Testis (tissue), 2 donors: Measurements from ENCODE around the gene DCAF17.
"Not testable (repeated sequence)": the region's sequence is repeated elsewhere in the genome, so short reads cannot be mapped to it uniquely, and the experiment has no call there.

Experiments used
- POLR2A ChIP-seq: fragments of 450-650 bp; IDR thresholded peaks from one replicate; pipeline ENCODE4 v1.6.1; 2017; ENCODE audit warnings: antibody characterized with exemption, mild to moderate bottlenecking, moderate library complexity
- TF ChIP-seq, protein P1 (sequence below), 3 experiments: fragments of 450-650 bp in 2 of 3; fragments of 200-600 bp in 1 of 3; sonication (generic) in 1 of 3; IDR thresholded peaks; one replicate each; pipeline ENCODE4 v1.5.1; 2016 to 2019; ENCODE audit warnings: antibody characterized with exemption in 3 of 3, mild to moderate bottlenecking in 2 of 3, moderate library complexity in 1 of 3

DNA sequence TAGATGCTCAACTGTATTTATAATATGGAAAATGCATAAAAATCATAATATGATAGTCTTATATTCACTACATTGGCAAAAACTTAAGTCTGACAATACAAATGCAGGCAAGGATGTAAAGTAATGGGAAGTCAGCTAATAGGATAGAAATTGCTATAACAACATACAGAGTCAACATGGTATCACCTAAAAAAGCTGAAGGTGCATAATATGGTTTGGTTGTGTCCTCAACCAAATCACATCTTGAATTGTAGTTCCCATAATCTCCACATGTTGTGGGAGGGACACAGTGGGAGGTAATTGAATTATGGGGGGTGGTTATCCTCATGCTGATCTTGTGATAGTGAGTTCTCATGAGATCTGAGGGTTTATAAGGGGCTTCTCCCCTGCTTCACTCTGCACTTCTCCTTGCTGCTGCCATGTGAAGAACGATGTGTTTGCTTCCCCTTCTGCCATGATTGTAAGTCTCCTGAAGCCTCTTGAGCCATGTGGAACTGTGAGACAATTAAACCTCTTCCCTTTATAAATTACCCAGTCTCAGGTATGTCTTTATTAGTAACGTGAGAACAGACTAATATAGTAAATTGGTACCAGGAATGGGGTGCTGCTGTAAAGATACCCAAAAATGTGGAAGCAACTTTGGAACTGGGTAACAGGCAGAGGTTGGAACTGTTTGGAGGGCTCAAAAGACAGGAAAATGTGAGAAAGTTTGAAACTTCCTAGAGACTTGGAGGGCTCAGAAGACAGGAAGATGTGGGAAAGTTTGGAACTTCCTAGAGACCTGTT is 11.1 kb upstream of the DCAF17 start:
- TF ChIP-seq, protein P1, sequence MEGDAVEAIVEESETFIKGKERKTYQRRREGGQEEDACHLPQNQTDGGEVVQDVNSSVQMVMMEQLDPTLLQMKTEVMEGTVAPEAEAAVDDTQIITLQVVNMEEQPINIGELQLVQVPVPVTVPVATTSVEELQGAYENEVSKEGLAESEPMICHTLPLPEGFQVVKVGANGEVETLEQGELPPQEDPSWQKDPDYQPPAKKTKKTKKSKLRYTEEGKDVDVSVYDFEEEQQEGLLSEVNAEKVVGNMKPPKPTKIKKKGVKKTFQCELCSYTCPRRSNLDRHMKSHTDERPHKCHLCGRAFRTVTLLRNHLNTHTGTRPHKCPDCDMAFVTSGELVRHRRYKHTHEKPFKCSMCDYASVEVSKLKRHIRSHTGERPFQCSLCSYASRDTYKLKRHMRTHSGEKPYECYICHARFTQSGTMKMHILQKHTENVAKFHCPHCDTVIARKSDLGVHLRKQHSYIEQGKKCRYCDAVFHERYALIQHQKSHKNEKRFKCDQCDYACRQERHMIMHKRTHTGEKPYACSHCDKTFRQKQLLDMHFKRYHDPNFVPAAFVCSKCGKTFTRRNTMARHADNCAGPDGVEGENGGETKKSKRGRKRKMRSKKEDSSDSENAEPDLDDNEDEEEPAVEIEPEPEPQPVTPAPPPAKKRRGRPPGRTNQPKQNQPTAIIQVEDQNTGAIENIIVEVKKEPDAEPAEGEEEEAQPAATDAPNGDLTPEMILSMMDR (IDR thresholded peaks at IDR 0.05), result not testable (repeated sequence)
- TF ChIP-seq POLR2A, result not testable (repeated sequence)
